GM18502 (cell line): ENCODE results near the gene C1QTNF1.

ENCODE experiments used
- ATAC-seq: cut with Tn5 transposase; IDR thresholded peaks from one replicate; pipeline ENCODE4 v1.9.1; 2021; ENCODE audit warnings: mild to moderate bottlenecking; ENCODE audit not compliant: unreplicated experiment, poor library complexity

Gene C1QTNF1

GRCh38 chr17:79023886-79024771, at the start of gene C1QTNF1:
Gene C1QTNF1 (plus strand): TSS chr17:79024169. CDS start chr17:79043969, 19,800 bp downstream.
- no peak for ATAC-seq

GRCh38 chr17:78974635-78975591, 49.1 kb upstream of the C1QTNF1 start:
- ATAC-seq: no peak

GRCh38 chr17:78976907-78977680, 46.9 kb upstream of the C1QTNF1 start:
- ATAC-seq: no peak

- ATAC-seq: no peak
Observed at GRCh38 chr17:78977681-78977943, 46.4 kb upstream of the C1QTNF1 start.

GRCh38 chr17:78977997-78978973, 45.7 kb upstream of the C1QTNF1 start:
- ATAC-seq: no peak

GRCh38 chr17:78979780-78980623, 44.0 kb upstream of the C1QTNF1 start, which contains the start of gene LGALS3BP:
Gene LGALS3BP (minus strand): TSS chr17:78979923. CDS start chr17:78977191, 2,732 bp downstream.
- ATAC-seq: no peak

- ATAC-seq: no peak
Observed at GRCh38 chr17:78980624-78980972, 43.4 kb upstream of the C1QTNF1 start.

- ATAC-seq: no peak
Observed at GRCh38 chr17:78981010-78981888, 42.7 kb upstream of the C1QTNF1 start.

GRCh38 chr17:78985395-78985794, 38.6 kb upstream of the C1QTNF1 start:
- ATAC-seq: no peak

GRCh38 chr17:78986048-78986648, 37.8 kb upstream of the C1QTNF1 start:
- ATAC-seq: no peak

GRCh38 chr17:78986649-78987328, 37.2 kb upstream of the C1QTNF1 start:
- ATAC-seq: no peak

- no peak for ATAC-seq
Observed at GRCh38 chr17:78988152-78988551, 35.8 kb upstream of the C1QTNF1 start.

GRCh38 chr17:78990349-78991016, 33.5 kb upstream of the C1QTNF1 start:
- no peak for ATAC-seq

GRCh38 chr17:78991017-78991738, 32.8 kb upstream of the C1QTNF1 start:
- no peak for ATAC-seq

GRCh38 chr17:78991906-78992532, 31.9 kb upstream of the C1QTNF1 start:
- ATAC-seq: no peak
